ENCODE results near the gene ADGRL2. TPM values are rescaled to one million over a fixed set of nuclear protein-coding genes. Genes with fewer than 3 reads are reported as not detected.

ADGRL2 gene
- total RNA-seq, 1 donor from 2014 or later: 85.4 TPM

DNA sequence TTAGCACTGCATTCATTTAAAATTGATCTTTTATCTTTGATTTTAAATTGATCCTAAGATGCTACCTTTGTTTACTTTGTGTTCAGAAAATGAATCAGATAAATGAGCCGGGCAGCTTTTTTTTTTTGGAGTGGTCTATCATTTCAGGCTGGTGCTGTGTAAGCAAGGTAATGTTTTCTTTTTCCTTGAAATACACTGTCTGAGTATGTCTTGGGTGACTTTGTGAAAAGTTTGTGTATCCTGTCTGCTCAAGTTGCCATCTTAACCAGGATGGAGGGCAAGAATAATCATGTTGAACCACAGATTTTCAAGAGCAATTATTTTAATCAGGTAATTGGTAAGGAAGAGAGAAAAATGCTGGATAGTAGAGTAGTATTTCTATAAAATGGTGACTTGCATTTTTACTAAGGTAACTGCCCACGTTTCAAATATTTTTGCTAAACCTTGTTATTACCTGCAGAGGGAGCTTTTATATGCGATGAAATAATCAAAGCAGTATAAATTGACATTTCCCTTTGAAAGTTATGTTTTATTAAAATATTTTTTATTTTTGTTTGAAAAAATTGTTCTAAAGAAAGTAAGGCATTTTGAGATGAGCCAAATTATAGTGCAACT lies 11.1 kb downstream of the ADGRL2 start:
- no peaks in the 10 kb centered on the region for H3K36me3 Mint-ChIP-seq (ENCODE audit: low read depth, unreplicated experiment)
- peak; percentile 28 for TF ChIP-seq CTCF (IDR thresholded peaks at IDR 0.05; ENCODE audit: unreplicated experiment)
- H3K27me3 Mint-ChIP-seq (ENCODE audit: unreplicated experiment): no peaks in the 10 kb centered on the region
- no peak overlapping the region for H3K4me3 Mint-ChIP-seq (ENCODE audit: unreplicated experiment)
- H3K27ac Mint-ChIP-seq (ENCODE audit: unreplicated experiment): no peak overlapping the region
- H3K9me3 Mint-ChIP-seq (ENCODE audit: unreplicated experiment): no peaks in the 10 kb centered on the region
- no peak for DNase-seq (ENCODE audit: low spot score)
- peaks cover 24% of the 10 kb centered on the region for H3K4me1 Mint-ChIP-seq (ENCODE audit: unreplicated experiment)

DNA sequence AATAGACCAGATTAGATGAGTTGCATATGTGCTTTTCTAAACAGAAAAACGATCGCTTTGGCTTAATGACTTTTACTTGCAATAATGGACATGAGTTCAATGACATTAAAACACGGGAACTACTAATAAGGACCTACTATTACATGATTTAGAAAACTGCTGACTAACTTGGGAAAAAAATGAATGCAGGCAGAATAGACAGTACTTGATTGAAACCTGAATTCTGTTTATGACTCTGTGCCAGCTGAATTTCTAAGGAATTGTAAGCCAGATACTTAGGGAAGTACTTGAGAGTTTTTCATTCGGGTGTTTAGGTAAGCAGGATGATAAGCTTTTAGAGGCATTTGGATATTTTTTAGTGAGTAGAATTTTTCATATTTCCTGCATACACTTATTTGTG lies 12.0 kb downstream of the ADGRL2 start:
- Mint-ChIP-seq H3K4me3 (ENCODE audit: unreplicated experiment) (no peak overlapping the region), H3K27ac (ENCODE audit: unreplicated experiment) (no peak overlapping the region), H3K36me3 (ENCODE audit: low read depth, unreplicated experiment) (no peaks in the 10 kb centered on the region), H3K27me3 (ENCODE audit: unreplicated experiment) (no peaks in the 10 kb centered on the region), H3K4me1 (ENCODE audit: unreplicated experiment) (peaks cover 24% of the 10 kb centered on the region), H3K9me3 (ENCODE audit: unreplicated experiment) (no peaks in the 10 kb centered on the region)
- no peak for TF ChIP-seq CTCF (IDR thresholded peaks at IDR 0.05; ENCODE audit: unreplicated experiment)
- DNase-seq (ENCODE audit: low spot score): no peak

GRCh38 chr1:81813691-81814090 lies 13.0 kb downstream of the ADGRL2 start:
- Mint-ChIP-seq H3K9me3 (ENCODE audit: unreplicated experiment) (no peaks in the 10 kb centered on the region), H3K27me3 (ENCODE audit: unreplicated experiment) (no peaks in the 10 kb centered on the region), H3K36me3 (ENCODE audit: low read depth, unreplicated experiment) (no peaks in the 10 kb centered on the region), H3K27ac (ENCODE audit: unreplicated experiment) (no peak overlapping the region), H3K4me3 (ENCODE audit: unreplicated experiment) (no peak overlapping the region), H3K4me1 (ENCODE audit: unreplicated experiment) (peaks cover 18% of the 10 kb centered on the region)
- no peak for DNase-seq (ENCODE audit: low spot score)
- TF ChIP-seq CTCF (IDR thresholded peaks at IDR 0.05; ENCODE audit: unreplicated experiment): no peak

- no peak for DNase-seq (ENCODE audit: low spot score)
- TF ChIP-seq CTCF (IDR thresholded peaks at IDR 0.05; ENCODE audit: unreplicated experiment): no peak
- Mint-ChIP-seq H3K4me1 (ENCODE audit: unreplicated experiment) (peaks cover 11% of the 10 kb centered on the region), H3K4me3 (ENCODE audit: unreplicated experiment) (no peak overlapping the region), H3K27ac (ENCODE audit: unreplicated experiment) (no peak overlapping the region), H3K9me3 (ENCODE audit: unreplicated experiment) (no peaks in the 10 kb centered on the region), H3K27me3 (ENCODE audit: unreplicated experiment) (no peaks in the 10 kb centered on the region), H3K36me3 (ENCODE audit: low read depth, unreplicated experiment) (no peaks in the 10 kb centered on the region)
Observed at GRCh38 chr1:81819613-81820012, 18.9 kb downstream of the ADGRL2 start.

GRCh38 chr1:81820765-81821164 lies 20.0 kb downstream of the ADGRL2 start:
- H3K27me3 Mint-ChIP-seq (ENCODE audit: unreplicated experiment): peaks cover 2% of the 10 kb centered on the region
- no peaks in the 10 kb centered on the region for H3K9me3 Mint-ChIP-seq (ENCODE audit: unreplicated experiment)
- H3K4me1 Mint-ChIP-seq (ENCODE audit: unreplicated experiment): peaks cover 11% of the 10 kb centered on the region
- no peak overlapping the region for H3K27ac Mint-ChIP-seq (ENCODE audit: unreplicated experiment)
- no peak for DNase-seq (ENCODE audit: low spot score)
- no peaks in the 10 kb centered on the region for H3K36me3 Mint-ChIP-seq (ENCODE audit: low read depth, unreplicated experiment)
- TF ChIP-seq CTCF (IDR thresholded peaks at IDR 0.05; ENCODE audit: unreplicated experiment): no peak
- H3K4me3 Mint-ChIP-seq (ENCODE audit: unreplicated experiment): no peak overlapping the region
